ENCODE data around the gene CCL22. TPM values are rescaled to one million over a fixed set of nuclear protein-coding genes. Genes with fewer than 3 reads are reported as not detected.

Gene CCL22, protein sequence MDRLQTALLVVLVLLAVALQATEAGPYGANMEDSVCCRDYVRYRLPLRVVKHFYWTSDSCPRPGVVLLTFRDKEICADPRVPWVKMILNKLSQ
- not detected in 2 replicates for total RNA-seq

DNA sequence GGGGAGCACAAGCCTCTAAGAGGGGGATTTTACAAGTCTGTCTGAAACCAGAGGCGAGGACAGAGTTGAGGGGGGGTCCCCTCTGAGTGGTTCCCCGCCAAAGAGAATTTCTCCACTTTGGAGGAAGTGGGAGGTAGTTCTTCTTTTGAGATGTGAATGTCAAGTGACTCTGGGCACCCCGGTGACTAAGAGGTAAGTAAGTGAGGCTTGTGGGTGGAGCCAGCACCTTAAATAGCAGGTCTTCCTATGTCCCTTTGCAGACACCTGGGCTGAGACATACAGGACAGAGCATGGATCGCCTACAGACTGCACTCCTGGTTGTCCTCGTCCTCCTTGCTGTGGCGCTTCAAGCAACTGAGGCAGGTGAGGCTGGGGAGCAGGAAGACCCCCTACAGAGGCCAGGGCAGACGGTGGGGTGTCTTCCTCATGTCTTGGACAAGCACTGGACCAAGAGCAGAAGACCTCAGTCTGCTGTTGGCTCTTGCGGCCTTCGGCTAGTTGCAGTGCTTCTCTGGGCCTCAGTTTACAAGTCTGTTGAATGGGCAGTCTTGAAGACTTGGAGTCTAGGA lies at the start of gene CCL22:
CCL22 (plus strand) TSS at position 257 of the 569 bp plus-strand sequence; CDS start at position 291, 34 bp downstream.

DNA sequence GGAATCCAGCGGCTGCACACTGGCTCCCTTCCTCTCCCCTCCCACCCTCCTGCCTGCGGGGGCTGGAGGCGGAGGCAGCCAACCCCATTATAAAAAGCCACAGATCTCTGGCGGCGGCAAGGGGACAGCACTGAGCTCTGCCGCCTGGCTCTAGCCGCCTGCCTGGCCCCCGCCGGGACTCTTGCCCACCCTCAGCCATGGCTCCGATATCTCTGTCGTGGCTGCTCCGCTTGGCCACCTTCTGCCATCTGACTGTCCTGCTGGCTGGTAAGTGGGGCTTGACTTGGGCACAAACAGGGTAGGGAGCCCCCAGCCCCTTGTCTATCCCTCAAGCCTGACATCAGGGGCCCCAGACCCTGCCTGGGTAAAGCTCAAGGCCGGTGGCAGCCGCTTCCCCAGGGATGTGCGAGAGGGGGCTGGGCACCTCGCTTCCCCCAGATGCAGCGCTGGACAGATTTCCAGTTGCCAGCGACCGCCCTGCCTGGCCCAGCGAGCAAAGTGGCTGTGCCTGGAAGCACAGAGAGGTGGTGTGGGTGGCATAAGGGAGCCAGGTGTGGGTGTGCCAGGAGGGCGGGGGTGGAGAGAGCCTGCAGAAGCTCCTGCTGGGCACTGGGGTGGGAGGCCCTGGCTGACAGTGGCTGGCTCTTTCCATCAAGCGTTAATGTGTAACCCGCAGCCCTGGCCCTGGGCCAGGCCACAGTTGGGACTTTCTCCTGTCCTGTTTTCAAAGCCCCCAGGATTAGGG lies 14.0 kb downstream of the CCL22 start, which contains the start of gene CX3CL1:
CX3CL1 (plus strand) TSS at position 119 of the 745 bp plus-strand sequence; CDS start at position 198, 79 bp downstream.

DNA sequence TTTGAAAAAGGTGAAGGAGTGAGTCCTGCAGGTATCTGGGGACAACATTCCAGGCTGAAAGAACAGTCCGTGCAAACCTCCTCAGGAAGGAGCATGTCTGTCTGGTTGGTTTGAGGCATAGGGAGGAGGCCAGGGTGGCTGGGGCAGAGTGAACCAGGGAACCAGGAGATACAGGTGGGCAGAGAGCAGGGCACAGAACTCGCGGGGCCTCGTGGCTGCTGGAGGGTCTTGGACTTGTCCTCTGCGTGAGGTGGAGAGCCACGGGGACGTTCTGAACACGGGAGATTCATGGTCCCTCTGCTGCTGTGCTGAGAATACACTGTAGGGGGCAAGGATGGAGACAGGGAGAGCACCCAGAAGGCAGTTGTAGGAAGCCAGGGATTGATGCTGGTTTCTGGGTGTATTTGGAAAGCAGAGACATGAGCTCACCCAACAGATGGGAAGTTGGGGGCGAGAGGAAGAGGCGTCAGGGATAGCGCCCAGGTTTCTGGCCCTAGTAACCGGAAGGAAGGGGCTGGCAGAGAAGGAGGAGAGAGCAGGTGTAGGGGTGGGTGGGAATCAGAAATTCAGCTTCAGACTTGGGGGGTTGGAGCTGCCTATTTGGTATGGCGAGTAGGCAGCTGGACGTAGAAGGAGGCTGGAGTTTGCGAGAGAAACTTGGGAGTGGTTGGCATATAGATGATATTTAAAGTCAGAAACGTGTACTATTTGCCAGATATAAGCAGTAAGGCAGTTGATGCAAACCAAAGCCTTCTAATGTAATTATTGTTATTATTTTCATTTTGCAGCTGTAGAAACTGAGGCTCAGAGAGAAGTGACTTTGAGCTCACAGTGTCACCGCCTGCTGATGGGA lies 45.6 kb downstream of the CCL22 start, which contains the start of gene CCL17:
CCL17 (plus strand) TSS at position 803 of the 853 bp plus-strand sequence. CDS start 9,166 bp downstream, outside the sequence.

Other genes with a start within 250 kb of the CCL22 start
- gene PSME3IP1, start 172.7 kb upstream of the CCL22 start, total RNA-seq = 44.5 and 45.9 TPM in 2 replicates
- gene RSPRY1, start 172.5 kb upstream of the CCL22 start, total RNA-seq = 41.2 and 48.6 TPM in 2 replicates
- gene ARL2BP, start 113.5 kb upstream of the CCL22 start, total RNA-seq = 55.1 and 63.9 TPM in 2 replicates
- gene PLLP, start 74.1 kb upstream of the CCL22 start, total RNA-seq = not detected in 2 replicates
- 4.2 and 10.8 TPM in 2 replicates for gene CX3CL1, start 13.7 kb downstream of the CCL22 start, total RNA-seq
- gene CCL17, start 46.0 kb downstream of the CCL22 start, total RNA-seq = not detected in 2 replicates
- 34.0 and 36.6 TPM in 2 replicates for gene CIAPIN1, start 88.6 kb downstream of the CCL22 start, total RNA-seq
- gene COQ9, start 88.7 kb downstream of the CCL22 start, total RNA-seq = 37.6 and 47.4 TPM in 2 replicates
- 104 and 111 TPM in 2 replicates for gene POLR2C, start 103.9 kb downstream of the CCL22 start, total RNA-seq
- gene DOK4, start 127.7 kb downstream of the CCL22 start, total RNA-seq = 48.0 and 50.5 TPM in 2 replicates
- gene CCDC102A, start 177.8 kb downstream of the CCL22 start, total RNA-seq = 16.3 and 19.3 TPM in 2 replicates
- gene ADGRG5, start 183.9 kb downstream of the CCL22 start, total RNA-seq = not detected in 2 replicates